HG03103 (cell line): ENCODE data around the gene ARPC1A.
"Not testable (repeated sequence)": the region's sequence is repeated elsewhere in the genome, so short reads cannot be mapped to it uniquely, and the experiment has no call there.

Experiments used
- ATAC-seq: cut with Tn5 transposase; IDR thresholded peaks from one replicate; pipeline ENCODE4 v1.9.1; 2021; ENCODE audit warnings: low read depth; ENCODE audit not compliant: unreplicated experiment

The ARPC1A gene

GRCh38 chr7:99404977-99405320 is 79.3 kb downstream of the ARPC1A start:
- no peak for ATAC-seq

DNA sequence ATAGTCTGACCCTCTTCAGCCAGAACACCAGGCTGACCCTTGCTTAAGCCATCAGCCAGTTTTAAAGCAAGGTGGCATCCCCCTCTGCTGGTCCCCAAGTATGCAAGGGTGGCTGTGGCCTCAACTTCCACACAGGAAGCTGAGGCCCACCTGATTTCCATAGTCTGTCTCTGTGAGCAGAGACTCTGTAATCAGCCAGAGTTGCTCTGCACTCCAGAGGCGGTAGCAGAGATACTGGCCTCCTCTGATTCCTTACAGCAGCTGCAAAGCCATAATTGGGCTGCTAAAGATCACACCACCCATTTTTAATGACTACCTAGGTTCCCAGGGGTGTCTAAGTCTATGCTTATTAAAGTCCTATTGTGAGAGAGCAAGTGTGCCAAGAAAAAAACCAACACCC is 80.9 kb downstream of the ARPC1A start:
- ATAC-seq = no peak

- no peak for ATAC-seq
Observed at GRCh38 chr7:99407872-99408378, 82.2 kb downstream of the ARPC1A start.

DNA sequence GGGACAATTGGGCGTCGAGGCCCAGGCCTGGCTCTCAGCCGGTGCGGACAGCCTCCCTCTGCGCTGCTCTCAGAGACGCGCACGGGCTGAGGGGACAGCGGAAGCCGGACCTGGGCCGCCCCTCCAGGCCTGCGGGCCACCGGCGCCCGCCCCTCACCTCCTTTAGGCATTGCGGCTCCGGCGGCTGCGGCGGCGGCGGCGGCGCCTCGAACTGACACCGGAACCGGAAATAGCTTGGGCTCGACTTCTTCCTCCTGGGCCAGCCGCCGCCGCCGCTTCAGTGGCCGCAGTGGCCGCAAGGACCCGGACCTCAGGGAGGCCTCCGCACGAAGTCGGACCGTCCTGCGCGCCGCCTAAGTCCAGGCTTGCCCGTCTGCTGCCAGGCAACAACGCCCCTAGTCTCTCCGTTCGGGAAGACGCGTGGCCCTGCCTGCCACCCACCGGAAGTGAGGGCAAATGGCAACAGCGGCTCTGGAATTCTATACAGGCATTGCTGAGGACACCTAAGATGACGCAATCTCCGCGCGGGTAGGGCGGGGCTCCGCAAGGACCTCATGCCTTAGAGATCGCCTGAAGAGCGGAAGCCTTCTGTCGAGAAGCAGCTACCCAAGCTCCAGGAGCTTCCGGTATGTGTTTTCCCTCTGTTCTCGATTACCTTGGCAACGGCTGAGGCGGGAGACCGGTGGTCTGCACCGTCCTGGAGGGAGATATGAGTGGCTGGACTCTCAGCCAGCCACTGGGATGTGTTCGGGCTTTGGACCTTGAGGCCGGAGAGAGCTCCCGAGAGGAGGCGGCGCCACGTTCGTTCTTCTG is 82.9 kb downstream of the ARPC1A start, which contains the start of the genes BUD31 and PDAP1:
Gene BUD31, plus strand, starts transcription at position 591 of the 813 bp plus-strand sequence. CDS start 2,124 bp downstream, outside the sequence.
Gene PDAP1, minus strand, starts transcription at position 219 of the 813 bp plus-strand sequence. Its CDS starts 49 bp downstream, at position 170.
- ATAC-seq = peak; percentile 62

DNA sequence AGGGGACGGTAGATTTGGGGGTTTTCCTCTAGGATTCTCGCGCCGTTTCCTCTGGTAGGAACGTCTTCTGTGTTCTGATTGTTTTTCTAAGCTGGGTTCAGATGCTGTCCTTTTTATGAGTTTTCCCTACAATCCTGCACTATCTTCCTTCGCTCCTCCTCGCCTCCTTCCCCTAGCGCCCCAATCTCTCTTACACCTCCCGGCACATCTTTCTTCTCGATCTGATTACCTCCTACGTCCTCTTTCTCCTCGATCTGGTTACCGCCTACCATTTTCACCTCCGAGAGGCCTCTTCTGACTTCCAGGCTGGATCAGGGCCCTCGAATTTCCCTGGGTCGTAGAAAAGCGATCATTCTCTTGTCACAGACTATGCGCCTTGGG is 83.5 kb downstream of the ARPC1A start:
- peak; percentile 7 for ATAC-seq

GRCh38 chr7:99409806-99410205 is 84.1 kb downstream of the ARPC1A start:
- no peak for ATAC-seq

GRCh38 chr7:99410635-99411034 is 84.9 kb downstream of the ARPC1A start:
- ATAC-seq = no peak

- ATAC-seq = not testable (repeated sequence)
Observed at GRCh38 chr7:99415513-99416127, 89.9 kb downstream of the ARPC1A start.
